Esophagus muscularis mucosa (tissue), 3 donors: ENCODE data around the gene ABCC5.

Experiments used
- POLR2A ChIP-seq: fragments of 450-650 bp; IDR thresholded peaks from one replicate; pipeline ENCODE4 v1.6.1; 2017; ENCODE audit warnings: antibody characterized with exemption, moderate library complexity, mild to moderate bottlenecking, low read depth
- POLR2AphosphoS5 ChIP-seq, 2 donors: sonication (generic); formaldehyde crosslinking; IDR thresholded peaks; one replicate each; pipeline ENCODE4 v1.6.1; 2017; ENCODE audit warnings: antibody characterized with exemption in 2 of 2
- TF ChIP-seq, protein P1 (sequence below), 3 experiments: fragments of 200-600 bp in 2 of 3; fragments of 450-650 bp in 1 of 3; sonication (generic) in 2 of 3; IDR thresholded peaks; one replicate each; pipeline ENCODE4 v1.5.1; 2017 to 2019; ENCODE audit warnings: antibody characterized with exemption in 3 of 3, mild to moderate bottlenecking in 2 of 3, moderate library complexity in 1 of 3

DNA sequence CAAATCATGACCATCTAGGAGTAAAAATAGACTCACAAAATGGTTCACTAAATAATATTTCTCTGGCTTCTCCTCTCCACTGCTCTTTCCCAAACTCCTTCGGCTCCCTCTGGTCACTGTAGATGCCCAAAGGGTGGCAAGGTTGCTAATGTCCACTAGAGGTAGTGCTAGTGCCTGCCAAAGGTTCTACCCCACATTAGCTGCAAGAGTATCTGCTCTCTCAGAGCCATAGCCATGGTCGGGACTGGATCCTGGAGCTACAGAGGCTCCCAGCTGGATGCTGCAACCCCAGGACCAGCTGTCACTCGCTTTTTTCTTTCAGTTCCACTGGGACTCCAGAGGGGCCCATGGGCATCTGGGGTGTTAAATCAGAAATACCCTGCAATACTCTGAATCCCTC is 22.3 kb upstream of the ABCC5 start:
- TF ChIP-seq, protein P1, sequence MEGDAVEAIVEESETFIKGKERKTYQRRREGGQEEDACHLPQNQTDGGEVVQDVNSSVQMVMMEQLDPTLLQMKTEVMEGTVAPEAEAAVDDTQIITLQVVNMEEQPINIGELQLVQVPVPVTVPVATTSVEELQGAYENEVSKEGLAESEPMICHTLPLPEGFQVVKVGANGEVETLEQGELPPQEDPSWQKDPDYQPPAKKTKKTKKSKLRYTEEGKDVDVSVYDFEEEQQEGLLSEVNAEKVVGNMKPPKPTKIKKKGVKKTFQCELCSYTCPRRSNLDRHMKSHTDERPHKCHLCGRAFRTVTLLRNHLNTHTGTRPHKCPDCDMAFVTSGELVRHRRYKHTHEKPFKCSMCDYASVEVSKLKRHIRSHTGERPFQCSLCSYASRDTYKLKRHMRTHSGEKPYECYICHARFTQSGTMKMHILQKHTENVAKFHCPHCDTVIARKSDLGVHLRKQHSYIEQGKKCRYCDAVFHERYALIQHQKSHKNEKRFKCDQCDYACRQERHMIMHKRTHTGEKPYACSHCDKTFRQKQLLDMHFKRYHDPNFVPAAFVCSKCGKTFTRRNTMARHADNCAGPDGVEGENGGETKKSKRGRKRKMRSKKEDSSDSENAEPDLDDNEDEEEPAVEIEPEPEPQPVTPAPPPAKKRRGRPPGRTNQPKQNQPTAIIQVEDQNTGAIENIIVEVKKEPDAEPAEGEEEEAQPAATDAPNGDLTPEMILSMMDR (IDR thresholded peaks at IDR 0.05), result peak in 1 of 3 experiments; percentile 34
- TF ChIP-seq POLR2AphosphoS5 (IDR thresholded peaks at IDR 0.05), result no peak
- no peak for TF ChIP-seq POLR2A
